ENCODE data around the gene BNC1. TPM values are rescaled to one million over a fixed set of nuclear protein-coding genes. Genes with fewer than 3 reads are reported as not detected.

BNC1 gene
- total RNA-seq, 4 donors from 2014 or later, result 0.11 to 0.83 (median 0.19) TPM; not detected in 1

- Histone ChIP-seq H3K4me3 (no peak overlapping the region), H3K4me1 (peaks cover 0 to under 1% (median 0%) of the 10 kb centered on the region in 4 donors), H3K36me3 (no peaks in the 10 kb centered on the region), H3K27me3 (peaks cover 0 to 45% (median 3%) of the 10 kb centered on the region in 4 donors), H3K27ac (replicated peaks in 1 of 4) (no peak overlapping the region), H3K9me3 (peaks cover 0 to 5% (median 0%) of the 10 kb centered on the region in 4 donors)
- peak; percentile 8 for DNase-seq (ENCODE audit: extremely low spot score)
- TF ChIP-seq POLR2AphosphoS5 (IDR thresholded peaks at IDR 0.05), result no peak
- no peak for TF ChIP-seq POLR2A (IDR thresholded peaks at IDR 0.05; ENCODE audit: low read depth)
- TF ChIP-seq EP300 (IDR thresholded peaks at IDR 0.05), result no peak
- TF ChIP-seq CTCF (IDR thresholded peaks at IDR 0.05), result no peak
- WGBS, result 100% methylated on average over 1 of the region's 1 CpG
- intact Hi-C loops (cut with DNase I), result no loop called here
Measured at GRCh38 chr15:83300826-83301225, 16.4 kb upstream of the BNC1 start.

GRCh38 chr15:83299462-83299861, 15.0 kb upstream of the BNC1 start:
- no peaks in the 10 kb centered on the region for H3K36me3 ChIP-seq
- no peak for TF ChIP-seq CTCF (IDR thresholded peaks at IDR 0.05)
- no peak for TF ChIP-seq POLR2A (IDR thresholded peaks at IDR 0.05; ENCODE audit: low read depth)
- no peak for TF ChIP-seq POLR2AphosphoS5 (IDR thresholded peaks at IDR 0.05)
- no peak for TF ChIP-seq EP300 (IDR thresholded peaks at IDR 0.05)
- no peak overlapping the region for H3K27ac ChIP-seq (replicated peaks in 1 of 4)
- H3K4me3 ChIP-seq, result no peak overlapping the region
- H3K9me3 ChIP-seq, result peaks cover 0 to 5% (median 0%) of the 10 kb centered on the region in 4 donors
- no peaks in the 10 kb centered on the region for H3K4me1 ChIP-seq
- H3K27me3 ChIP-seq, result peaks cover 0 to 44% (median 1%) of the 10 kb centered on the region in 4 donors
- intact Hi-C loops (cut with DNase I), result no loop called here
- DNase-seq (ENCODE audit: extremely low spot score), result peak; percentile 86
- 74% methylated on average over 3 of the region's 3 CpGs for WGBS

GRCh38 chr15:83295417-83295816, 11.0 kb upstream of the BNC1 start:
- peaks cover 0 to 28% (median 0%) of the 10 kb centered on the region in 4 donors for H3K27me3 ChIP-seq
- WGBS, result 71% methylated on average over 6 of the region's 6 CpGs
- TF ChIP-seq EP300 (IDR thresholded peaks at IDR 0.05) (no peak), POLR2AphosphoS5 (IDR thresholded peaks at IDR 0.05) (no peak), POLR2A (IDR thresholded peaks at IDR 0.05; ENCODE audit: low read depth) (no peak), CTCF (IDR thresholded peaks at IDR 0.05) (no peak)
- intact Hi-C loops (cut with DNase I), result no loop called here
- no peaks in the 10 kb centered on the region for H3K4me1 ChIP-seq
- no peak overlapping the region for H3K27ac ChIP-seq (replicated peaks in 1 of 4)
- no peaks in the 10 kb centered on the region for H3K9me3 ChIP-seq
- H3K36me3 ChIP-seq, result no peaks in the 10 kb centered on the region
- H3K4me3 ChIP-seq, result no peak overlapping the region
- peak; percentile 37 for DNase-seq (ENCODE audit: extremely low spot score)

- TF ChIP-seq POLR2AphosphoS5 (IDR thresholded peaks at IDR 0.05), result no peak
- DNase-seq (ENCODE audit: extremely low spot score), result peak; percentile 7
- no peaks in the 10 kb centered on the region for H3K36me3 ChIP-seq
- intact Hi-C loops (cut with DNase I), result no loop called here
- H3K9me3 ChIP-seq, result no peaks in the 10 kb centered on the region
- WGBS, result 50% methylated on average over 1 of the region's 1 CpG
- peaks cover 0 to 37% (median 0%) of the 10 kb centered on the region in 4 donors for H3K27me3 ChIP-seq
- H3K27ac ChIP-seq (replicated peaks in 1 of 4), result no peak overlapping the region
- no peaks in the 10 kb centered on the region for H3K4me1 ChIP-seq
- H3K4me3 ChIP-seq, result no peak overlapping the region
Measured at GRCh38 chr15:83293201-83293600, 8.7 kb upstream of the BNC1 start.

GRCh38 chr15:83292317-83292716, 7.9 kb upstream of the BNC1 start:
- intact Hi-C loops (cut with DNase I), result no loop called here
- Histone ChIP-seq H3K9me3 (no peaks in the 10 kb centered on the region), H3K4me3 (no peak overlapping the region), H3K36me3 (no peaks in the 10 kb centered on the region), H3K4me1 (no peaks in the 10 kb centered on the region), H3K27me3 (peaks cover 0 to 37% (median 0%) of the 10 kb centered on the region in 4 donors), H3K27ac (replicated peaks in 1 of 4) (no peak overlapping the region)
- WGBS, result 46% methylated on average over 5 of the region's 5 CpGs
- TF ChIP-seq EP300 (IDR thresholded peaks at IDR 0.05) (no peak), CTCF (IDR thresholded peaks at IDR 0.05) (no peak), POLR2AphosphoS5 (IDR thresholded peaks at IDR 0.05) (no peak), POLR2A (IDR thresholded peaks at IDR 0.05; ENCODE audit: low read depth) (no peak)
- DNase-seq (ENCODE audit: extremely low spot score), result peak; percentile 50

All from esophagus muscularis mucosa (tissue), 4 donors.